Measurements from ENCODE around the gene SAMD3.

SAMD3 gene

DNA sequence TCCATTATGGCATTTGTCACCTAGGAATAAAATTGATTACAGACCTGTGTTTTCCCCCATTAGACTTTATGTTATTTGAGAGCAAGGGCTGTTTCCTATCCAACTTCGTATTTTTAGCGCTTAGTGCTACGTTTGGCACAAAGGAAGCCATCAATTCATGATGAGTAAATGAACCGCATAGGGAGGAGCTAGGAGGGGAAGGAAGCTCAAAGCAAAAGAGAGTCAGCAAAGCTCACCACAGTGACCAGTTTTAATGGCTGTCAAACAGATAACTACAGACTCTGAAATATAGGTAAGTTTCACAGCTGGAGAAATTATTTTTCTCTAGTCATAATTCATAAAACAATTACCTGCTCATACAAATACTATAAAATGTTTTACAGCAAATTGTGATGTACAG is 6.9 kb upstream of the SAMD3 start:
- Histone ChIP-seq H3K79me2 (ENCODE audit: control insufficient read depth, low read length) (no peaks in the 10 kb centered on the region), H3K9me2 (replicated peaks; ENCODE audit: control insufficient read depth, low read length) (no peaks in the 10 kb centered on the region), H3K36me3 (ENCODE audit: control insufficient read depth, low read length) (no peaks in the 10 kb centered on the region), H3K4me1 (ENCODE audit: control insufficient read depth, low read length) (no peaks in the 10 kb centered on the region), H3F3A (ENCODE audit: control insufficient read depth, insufficient read depth) (no peaks in the 10 kb centered on the region), H3K27ac (ENCODE audit: low read depth, low read length) (no peak overlapping the region), H3K27me3 (ENCODE audit: control insufficient read depth, low read length) (no peaks in the 10 kb centered on the region), H3K9me3 (ENCODE audit: control insufficient read depth, insufficient read depth, low read length) (no peaks in the 10 kb centered on the region), H3K4me3 (ENCODE audit: low read length) (no peak overlapping the region), H3K4me2 (ENCODE audit: low read length) (no peak overlapping the region), H4K20me1 (ENCODE audit: control insufficient read depth, insufficient read depth, low read depth, low read length) (no peaks in the 10 kb centered on the region)
- TF ChIP-seq EZH2phosphoT487 (IDR thresholded peaks at IDR 0.05; ENCODE audit: borderline replicate concordance, low read length), result no peak
- TF ChIP-seq, protein P1, sequence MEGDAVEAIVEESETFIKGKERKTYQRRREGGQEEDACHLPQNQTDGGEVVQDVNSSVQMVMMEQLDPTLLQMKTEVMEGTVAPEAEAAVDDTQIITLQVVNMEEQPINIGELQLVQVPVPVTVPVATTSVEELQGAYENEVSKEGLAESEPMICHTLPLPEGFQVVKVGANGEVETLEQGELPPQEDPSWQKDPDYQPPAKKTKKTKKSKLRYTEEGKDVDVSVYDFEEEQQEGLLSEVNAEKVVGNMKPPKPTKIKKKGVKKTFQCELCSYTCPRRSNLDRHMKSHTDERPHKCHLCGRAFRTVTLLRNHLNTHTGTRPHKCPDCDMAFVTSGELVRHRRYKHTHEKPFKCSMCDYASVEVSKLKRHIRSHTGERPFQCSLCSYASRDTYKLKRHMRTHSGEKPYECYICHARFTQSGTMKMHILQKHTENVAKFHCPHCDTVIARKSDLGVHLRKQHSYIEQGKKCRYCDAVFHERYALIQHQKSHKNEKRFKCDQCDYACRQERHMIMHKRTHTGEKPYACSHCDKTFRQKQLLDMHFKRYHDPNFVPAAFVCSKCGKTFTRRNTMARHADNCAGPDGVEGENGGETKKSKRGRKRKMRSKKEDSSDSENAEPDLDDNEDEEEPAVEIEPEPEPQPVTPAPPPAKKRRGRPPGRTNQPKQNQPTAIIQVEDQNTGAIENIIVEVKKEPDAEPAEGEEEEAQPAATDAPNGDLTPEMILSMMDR (IDR thresholded peaks at IDR 0.05; ENCODE audit: low read depth, low read length, poor library complexity, severe bottlenecking), result no peak

DNA sequence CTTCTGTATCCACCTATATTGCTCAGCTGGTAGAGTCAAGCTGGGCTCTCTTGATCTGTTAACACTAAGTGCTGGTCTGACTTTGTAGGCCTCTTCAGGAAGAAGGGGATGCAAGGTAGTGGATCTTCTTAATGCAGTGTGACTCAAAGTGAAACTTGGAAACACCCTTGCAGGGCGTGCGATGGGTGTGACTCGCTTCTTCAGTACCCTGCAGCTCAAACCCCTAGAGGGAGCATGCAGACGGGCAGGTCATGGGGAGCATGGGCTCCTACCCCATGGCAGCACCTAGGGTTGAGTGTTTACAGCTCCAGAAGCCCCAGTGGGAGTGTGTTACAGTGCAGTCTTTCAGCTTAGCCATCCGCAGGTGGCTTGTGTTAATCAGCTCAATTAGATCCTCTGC is 757 bp upstream of the SAMD3 start:
- H3K27me3 ChIP-seq (ENCODE audit: control insufficient read depth, low read length), result no peaks in the 10 kb centered on the region
- no peaks in the 10 kb centered on the region for H3K4me1 ChIP-seq (ENCODE audit: control insufficient read depth, low read length)
- no peaks in the 10 kb centered on the region for H3F3A ChIP-seq (ENCODE audit: control insufficient read depth, insufficient read depth)
- no peaks in the 10 kb centered on the region for H4K20me1 ChIP-seq (ENCODE audit: control insufficient read depth, insufficient read depth, low read depth, low read length)
- H3K9me3 ChIP-seq (ENCODE audit: control insufficient read depth, insufficient read depth, low read length), result no peaks in the 10 kb centered on the region
- no peak overlapping the region for H3K27ac ChIP-seq (ENCODE audit: low read depth, low read length)
- no peak for TF ChIP-seq EZH2phosphoT487 (IDR thresholded peaks at IDR 0.05; ENCODE audit: borderline replicate concordance, low read length)
- TF ChIP-seq, protein P1 (IDR thresholded peaks at IDR 0.05; ENCODE audit: low read depth, low read length, poor library complexity, severe bottlenecking), result no peak
- H3K36me3 ChIP-seq (ENCODE audit: control insufficient read depth, low read length), result no peaks in the 10 kb centered on the region
- no peak overlapping the region for H3K4me2 ChIP-seq (ENCODE audit: low read length)
- H3K79me2 ChIP-seq (ENCODE audit: control insufficient read depth, low read length), result no peaks in the 10 kb centered on the region
- H3K4me3 ChIP-seq (ENCODE audit: low read length), result no peak overlapping the region
- no peaks in the 10 kb centered on the region for H3K9me2 ChIP-seq (replicated peaks; ENCODE audit: control insufficient read depth, low read length)

DNA sequence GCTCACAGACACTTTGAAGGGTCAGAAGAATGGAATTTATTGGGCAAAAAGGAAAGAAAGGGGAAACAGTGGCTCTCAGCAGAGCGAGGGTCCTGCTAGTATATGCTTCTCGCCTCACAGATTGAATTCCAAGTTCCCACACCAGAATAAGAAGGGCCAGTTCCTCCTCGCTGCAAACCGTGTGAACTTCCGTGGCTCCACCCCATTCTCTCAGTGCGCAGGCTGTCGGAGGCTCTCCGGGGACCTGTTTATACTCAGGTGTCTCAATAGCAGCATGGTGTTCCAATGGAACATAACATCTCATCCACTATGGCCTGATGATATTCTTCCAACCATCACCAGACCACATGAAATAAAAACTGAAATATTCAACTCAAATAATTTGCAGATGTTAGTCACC is 4.6 kb downstream of the SAMD3 start:
- no peaks in the 10 kb centered on the region for H3K4me1 ChIP-seq (ENCODE audit: control insufficient read depth, low read length)
- no peaks in the 10 kb centered on the region for H3K9me2 ChIP-seq (replicated peaks; ENCODE audit: control insufficient read depth, low read length)
- no peaks in the 10 kb centered on the region for H4K20me1 ChIP-seq (ENCODE audit: control insufficient read depth, insufficient read depth, low read depth, low read length)
- no peak overlapping the region for H3K4me2 ChIP-seq (ENCODE audit: low read length)
- no peaks in the 10 kb centered on the region for H3K27me3 ChIP-seq (ENCODE audit: control insufficient read depth, low read length)
- H3K79me2 ChIP-seq (ENCODE audit: control insufficient read depth, low read length), result no peaks in the 10 kb centered on the region
- H3K36me3 ChIP-seq (ENCODE audit: control insufficient read depth, low read length), result no peaks in the 10 kb centered on the region
- TF ChIP-seq, protein P1 (IDR thresholded peaks at IDR 0.05; ENCODE audit: low read depth, low read length, poor library complexity, severe bottlenecking), result no peak
- TF ChIP-seq EZH2phosphoT487 (IDR thresholded peaks at IDR 0.05; ENCODE audit: borderline replicate concordance, low read length), result no peak
- no peak overlapping the region for H3K27ac ChIP-seq (ENCODE audit: low read depth, low read length)
- no peak overlapping the region for H3K4me3 ChIP-seq (ENCODE audit: low read length)
- H3K9me3 ChIP-seq (ENCODE audit: control insufficient read depth, insufficient read depth, low read length), result no peaks in the 10 kb centered on the region
- no peaks in the 10 kb centered on the region for H3F3A ChIP-seq (ENCODE audit: control insufficient read depth, insufficient read depth)

DNA sequence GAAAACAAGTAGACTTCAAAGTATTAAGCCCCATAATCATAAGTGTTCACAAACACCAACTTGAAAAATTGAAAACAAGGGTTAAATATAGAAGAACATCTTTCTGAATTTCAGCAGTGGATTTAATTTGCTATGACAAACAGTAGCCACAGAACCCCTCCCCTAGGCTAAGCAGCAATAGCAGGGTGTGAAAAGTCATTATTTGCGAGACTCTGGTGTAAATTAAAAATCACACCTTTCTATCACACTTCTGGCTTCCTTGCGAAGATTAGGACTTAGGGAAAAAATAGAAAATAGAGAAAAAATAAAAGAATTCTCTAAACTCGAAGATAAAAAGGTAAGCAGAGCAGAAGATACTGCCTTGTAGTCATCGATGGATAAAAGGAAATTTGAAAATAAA is 6.1 kb downstream of the SAMD3 start:
- H3K4me3 ChIP-seq (ENCODE audit: low read length), result no peak overlapping the region
- H3F3A ChIP-seq (ENCODE audit: control insufficient read depth, insufficient read depth), result no peaks in the 10 kb centered on the region
- H3K27ac ChIP-seq (ENCODE audit: low read depth, low read length), result no peak overlapping the region
- TF ChIP-seq, protein P1 (IDR thresholded peaks at IDR 0.05; ENCODE audit: low read depth, low read length, poor library complexity, severe bottlenecking), result no peak
- TF ChIP-seq EZH2phosphoT487 (IDR thresholded peaks at IDR 0.05; ENCODE audit: borderline replicate concordance, low read length), result no peak
- no peaks in the 10 kb centered on the region for H3K27me3 ChIP-seq (ENCODE audit: control insufficient read depth, low read length)
- H3K4me2 ChIP-seq (ENCODE audit: low read length), result no peak overlapping the region
- H3K36me3 ChIP-seq (ENCODE audit: control insufficient read depth, low read length), result no peaks in the 10 kb centered on the region
- H4K20me1 ChIP-seq (ENCODE audit: control insufficient read depth, insufficient read depth, low read depth, low read length), result no peaks in the 10 kb centered on the region
- H3K9me3 ChIP-seq (ENCODE audit: control insufficient read depth, insufficient read depth, low read length), result no peaks in the 10 kb centered on the region
- H3K4me1 ChIP-seq (ENCODE audit: control insufficient read depth, low read length), result no peaks in the 10 kb centered on the region
- H3K9me2 ChIP-seq (replicated peaks; ENCODE audit: control insufficient read depth, low read length), result no peaks in the 10 kb centered on the region
- no peaks in the 10 kb centered on the region for H3K79me2 ChIP-seq (ENCODE audit: control insufficient read depth, low read length)
